GM20431 (cell line): ENCODE data around the gene GPR132.

Experiments
- in situ Hi-C: fragments of 300-500 bp; cut with MseI, MboI; formaldehyde crosslinking; loops from one replicate; pipeline ENCODE4 v1.15.0; 2020; ENCODE audit warnings: low sequenced_read_pairs; ENCODE audit not compliant: unreplicated experiment

GPR132 gene

GRCh38 chr14:105076296-105076804 lies 11.1 kb upstream of the GPR132 start:
- in situ Hi-C loops: no loop called here

- in situ Hi-C loops: no loop called here
These were observed 10.4 kb upstream of the GPR132 start for GRCh38 chr14:105075379-105076295.

- in situ Hi-C loops: no loop called here
These were observed 9.4 kb upstream of the GPR132 start for GRCh38 chr14:105074601-105075053.

- in situ Hi-C loops: no loop called here
These were observed 8.7 kb upstream of the GPR132 start for GRCh38 chr14:105073720-105074600.

- in situ Hi-C loops: no loop called here
These were observed 7.9 kb upstream of the GPR132 start for GRCh38 chr14:105072892-105073719.

- in situ Hi-C loops: no loop called here
These were observed 7.2 kb upstream of the GPR132 start for GRCh38 chr14:105072381-105072861.

GRCh38 chr14:105071942-105072341 lies 6.7 kb upstream of the GPR132 start:
- in situ Hi-C loops: no loop called here

- in situ Hi-C loops: no loop called here
These were observed 6.1 kb upstream of the GPR132 start for GRCh38 chr14:105071326-105071725.

- in situ Hi-C loops: no loop called here
These were observed 5.5 kb upstream of the GPR132 start for GRCh38 chr14:105070760-105071137.

- in situ Hi-C loops: no loop called here
These were observed 4.9 kb upstream of the GPR132 start for GRCh38 chr14:105069871-105070759.

GRCh38 chr14:105069522-105069870 lies 4.3 kb upstream of the GPR132 start:
- in situ Hi-C loops: no loop called here

- in situ Hi-C loops: no loop called here
These were observed 3.6 kb upstream of the GPR132 start for GRCh38 chr14:105068818-105069217.

GRCh38 chr14:105067969-105068301 lies 2.7 kb upstream of the GPR132 start:
- in situ Hi-C loops: no loop called here

GRCh38 chr14:105067140-105067968 lies 2.1 kb upstream of the GPR132 start:
- in situ Hi-C loops: no loop called here

GRCh38 chr14:105066240-105067071 lies 1.2 kb upstream of the GPR132 start:
- in situ Hi-C loops: no loop called here

GRCh38 chr14:105064721-105065143 lies 498 bp downstream of the GPR132 start:
- in situ Hi-C loops: no loop called here

GRCh38 chr14:105064001-105064400 lies 1.2 kb downstream of the GPR132 start:
- in situ Hi-C loops: no loop called here
